Ishikawa (cell line): Measurements from ENCODE around the gene PKD1.

Experiments used
- CEBPB ChIP-seq: IDR thresholded peaks from 2 replicates; pipeline ENCODE4 v1.6.1; 2012
- CREB1 ChIP-seq: IDR thresholded peaks from 2 replicates; pipeline ENCODE4 v1.6.1; 2012; ENCODE audit warnings: low read depth
- EGR1 ChIP-seq: IDR thresholded peaks from 2 replicates; pipeline ENCODE4 v1.6.1; 2012
- EP300 ChIP-seq: IDR thresholded peaks from 2 replicates; pipeline ENCODE4 v1.6.1; 2012; ENCODE audit warnings: borderline replicate concordance
- FOXM1 ChIP-seq: IDR thresholded peaks from 2 replicates; pipeline ENCODE4 v1.6.1; 2012; ENCODE audit warnings: low read depth, borderline replicate concordance
- MAX ChIP-seq: IDR thresholded peaks from 2 replicates; pipeline ENCODE4 v1.6.1; 2012
- NFIC ChIP-seq: IDR thresholded peaks from 2 replicates; pipeline ENCODE4 v1.6.1; 2012
- RAD21 ChIP-seq: IDR thresholded peaks from 2 replicates; pipeline ENCODE4 v1.6.1; 2012; ENCODE audit warnings: low read depth
- REST ChIP-seq: IDR thresholded peaks from 2 replicates; pipeline ENCODE4 v1.6.1; 2012; ENCODE audit warnings: low read depth, mild to moderate bottlenecking
- TAF1 ChIP-seq: IDR thresholded peaks from 2 replicates; pipeline ENCODE4 v1.6.1; 2012; ENCODE audit warnings: low read depth, mild to moderate bottlenecking
- TCF12 ChIP-seq: IDR thresholded peaks from 2 replicates; pipeline ENCODE4 v1.6.1; 2012; ENCODE audit warnings: low read depth
- ZBTB7A ChIP-seq: IDR thresholded peaks from 2 replicates; pipeline ENCODE4 v1.6.1; 2012; ENCODE audit warnings: low read depth

GRCh38 chr16:2163211-2163881 lies 27.6 kb upstream of the PKD1 start:
- no peak for TF ChIP-seq TAF1
- TF ChIP-seq CREB1 = no peak
- no peak for TF ChIP-seq RAD21
- TF ChIP-seq NFIC = no peak
- TF ChIP-seq TCF12 = no peak
- TF ChIP-seq REST = no peak
- no peak for TF ChIP-seq FOXM1
- TF ChIP-seq CEBPB = no peak
- TF ChIP-seq EP300 = no peak
- TF ChIP-seq EGR1 = no peak
- TF ChIP-seq ZBTB7A = no peak
- no peak for TF ChIP-seq MAX
